HCT116 (cell line): ENCODE measurements around the gene APBA1. TPM values are rescaled to one million over a fixed set of nuclear protein-coding genes. Genes with fewer than 3 reads are reported as not detected.

Experiments
- ATAC-seq: fragments of 200-7000 bp; cut with Tn5 transposase; 2 replicates; pipeline ENCODE4 v1.9.1; 2020; ENCODE audit warnings: mild to moderate bottlenecking, moderate library complexity
- BruUV-seq: library from RNA; stranded (reverse); fragments of 400-500 nt; replicated peaks from 2 replicates; lab custom pipeline; 2021; lab: Mats Ljungman, UMichigan
- CTCF ChIA-PET: fragments of 300-600 bp; sonication (Branson Sonifier 250); formaldehyde crosslinking; loops from one replicate; lab custom pipeline; 2021; ENCODE audit warnings: antibody characterized with exemption; lab: Charles Lee
- POLR2A ChIA-PET: fragments of 300-600, 350-600 bp; sonication (Branson Sonifier 250); formaldehyde crosslinking; loops from one replicate; lab custom pipeline; 2021; ENCODE audit warnings: antibody characterized with exemption; lab: Charles Lee
- RAD21 ChIA-PET, 2 experiments: fragments of 300-600 bp; sonication (Branson Sonifier 250); formaldehyde crosslinking; loops; one replicate each; lab custom pipeline; 2023; ENCODE audit warnings: low total read pairs in 2 of 2; ENCODE audit not compliant: uncharacterized antibody in 2 of 2, unreplicated experiment in 2 of 2, low non-redundant PET in 1 of 2; lab: Charles Lee
- DNase-seq: peaks from one replicate; pipeline ENCODE4 v3.0.0-alpha.2; 2010; ENCODE audit warnings: low read depth, low spot score
- H2AFZ ChIP-seq: fragments of 200-600 bp; shearing (Covaris generic), sonication (generic); 2 replicates; pipeline ENCODE4 v1.6.1; 2017; ENCODE audit warnings: low read depth, mixed run types, mixed read lengths, antibody characterized with exemption, low read length; ENCODE audit not compliant: poor library complexity, severe bottlenecking
- H3K27ac ChIP-seq: 2 replicates; pipeline ENCODE4 v1.5.1; 2012; ENCODE audit warnings: low read depth, low read length
- H3K27me3 ChIP-seq: fragments of 200-600 bp; sonication (generic); 2 replicates; pipeline ENCODE4 v1.6.1; 2016; ENCODE audit warnings: mixed run types, low read length, mixed read lengths; ENCODE audit not compliant: insufficient read depth
- H3K36me3 ChIP-seq, 2 experiments: fragments of 200-500 bp in 1 of 2; fragments of 200-600 bp in 1 of 2; sonication (Bioruptor generic) in 1 of 2; sonication (generic) in 1 of 2; 2 replicates each; pipeline versions ENCODE4 v1.5.1 to v1.6.1; 2014 to 2016; ENCODE audit warnings: low read length in 2 of 2, inconsistent platforms in 1 of 2, mixed read lengths in 1 of 2, mixed run types in 1 of 2; ENCODE audit not compliant: insufficient read depth in 2 of 2, control insufficient read depth in 1 of 2
- H3K4me1 ChIP-seq, 2 experiments: fragments of 200-600 bp in 1 of 2; sonication (generic) in 1 of 2; 2 replicates each; pipeline versions ENCODE4 v1.5.1 to v1.6.1; 2012 to 2017; ENCODE audit warnings: low read length in 2 of 2, inconsistent platforms in 1 of 2, mild to moderate bottlenecking in 1 of 2, mixed read lengths in 1 of 2, mixed run types in 1 of 2, moderate library complexity in 1 of 2; ENCODE audit not compliant: insufficient read depth in 2 of 2, control insufficient read depth in 1 of 2
- H3K4me2 ChIP-seq: fragments of 200-600 bp; sonication (generic); 2 replicates; pipeline ENCODE4 v1.6.1; 2017; ENCODE audit warnings: mixed run types, low read length, mixed read lengths
- H3K4me3 ChIP-seq, 2 experiments: fragments of 200-600 bp in 1 of 2; sonication (generic) in 1 of 2; replicated peaks in 1 of 2; 2 replicates each; pipeline ENCODE4 v1.5.1; 2011 to 2016; ENCODE audit warnings: low read length in 2 of 2, control low read depth in 1 of 2, low read depth in 1 of 2, mild to moderate bottlenecking in 1 of 2, mixed read lengths in 1 of 2, mixed run types in 1 of 2
- H3K79me2 ChIP-seq: fragments of 200-600 bp; sonication (generic); 2 replicates; pipeline ENCODE4 v1.6.1; 2017; ENCODE audit warnings: mild to moderate bottlenecking, mixed run types, low read length, moderate library complexity, mixed read lengths; ENCODE audit not compliant: insufficient read depth
- H3K9ac ChIP-seq: fragments of 200-600 bp; sonication (generic); 2 replicates; pipeline ENCODE4 v1.6.1; 2016; ENCODE audit warnings: low read length, mixed read lengths
- H3K9me2 ChIP-seq: fragments of 200-600 bp; sonication (generic), shearing (Covaris generic); 2 replicates; pipeline ENCODE4 v1.6.1; 2017; ENCODE audit warnings: mixed run types, mild to moderate bottlenecking, moderate library complexity; ENCODE audit not compliant: insufficient read depth
- H3K9me3 ChIP-seq, 2 experiments: fragments of 200-500 bp in 1 of 2; fragments of 200-600 bp in 1 of 2; sonication (Bioruptor generic) in 1 of 2; sonication (generic) in 1 of 2; 2 replicates each; pipeline ENCODE4 v1.6.1; 2014 to 2017; ENCODE audit warnings: low read length in 2 of 2, mixed read lengths in 2 of 2, inconsistent platforms in 1 of 2, low read depth in 1 of 2, mild to moderate bottlenecking in 1 of 2, mixed run types in 1 of 2, moderate library complexity in 1 of 2; ENCODE audit not compliant: control insufficient read depth in 1 of 2, insufficient read depth in 1 of 2
- H4K20me1 ChIP-seq: fragments of 200-600 bp; sonication (generic), shearing (Covaris generic); 2 replicates; pipeline ENCODE4 v1.6.1; 2017; ENCODE audit warnings: mixed run types, mild to moderate bottlenecking, moderate library complexity; ENCODE audit not compliant: insufficient read depth
- CBX3 ChIP-seq: IDR thresholded peaks from 2 replicates; pipeline ENCODE4 v1.6.1; 2012; ENCODE audit warnings: low read depth
- CEBPB ChIP-seq: IDR thresholded peaks from 2 replicates; pipeline ENCODE4 v1.6.1; 2012; ENCODE audit warnings: low read depth
- FOSL1 ChIP-seq: IDR thresholded peaks from 2 replicates; pipeline ENCODE4 v1.6.1; 2012; ENCODE audit warnings: low read depth
- JUND ChIP-seq: IDR thresholded peaks from 2 replicates; pipeline ENCODE4 v1.6.1; 2012
- RAD21 ChIP-seq: IDR thresholded peaks from 2 replicates; pipeline ENCODE4 v1.6.1; 2012; ENCODE audit warnings: low read depth, mild to moderate bottlenecking
- SIN3A ChIP-seq: IDR thresholded peaks from 2 replicates; pipeline ENCODE4 v1.6.1; 2012; ENCODE audit warnings: low read depth
- SP1 ChIP-seq: IDR thresholded peaks from 2 replicates; pipeline ENCODE4 v1.6.1; 2012; ENCODE audit warnings: low read depth
- TCF7L2 ChIP-seq: IDR thresholded peaks from 2 replicates; pipeline ENCODE4 v1.7.0; 2011; ENCODE audit warnings: borderline replicate concordance, inconsistent platforms; ENCODE audit not compliant: insufficient read depth, insufficient read length; ENCODE audit errors: extremely low read depth
- ZNF274 ChIP-seq: fragments of 200-500 bp; sonication (Bioruptor generic); IDR thresholded peaks from 2 replicates; pipeline ENCODE4 v1.6.1; 2014; ENCODE audit warnings: mild to moderate bottlenecking, low read depth, low read length, inconsistent platforms
- intact Hi-C: fragments of 100-400 bp; cut with micrococcal nuclease; formaldehyde crosslinking; loops from 2 replicates; pipeline ENCODE4 v1.10.0; 2022
- total RNA-seq: library from RNA; stranded (reverse); gene quantifications from one replicate; pipeline ENCODE4 v1.2.1, GENCODE V29; 2021; ENCODE audit not compliant: unreplicated experiment
- TF ChIP-seq, protein P1 (sequence below): IDR thresholded peaks from 2 replicates; pipeline ENCODE4 v1.6.1; 2012
- TF ChIP-seq, protein P2 (sequence below): IDR thresholded peaks from 2 replicates; pipeline ENCODE4 v1.6.1; 2011; ENCODE audit warnings: mild to moderate bottlenecking, low read length, moderate library complexity; ENCODE audit not compliant: insufficient replicate concordance; ENCODE audit errors: extremely low read depth
- TF ChIP-seq, protein P3 (sequence below): IDR thresholded peaks from 2 replicates; pipeline ENCODE4 v1.6.1; 2012; ENCODE audit warnings: low read depth

APBA1 gene
- total RNA-seq, 1 experiment from 2014 or later = 0.20 TPM

DNA sequence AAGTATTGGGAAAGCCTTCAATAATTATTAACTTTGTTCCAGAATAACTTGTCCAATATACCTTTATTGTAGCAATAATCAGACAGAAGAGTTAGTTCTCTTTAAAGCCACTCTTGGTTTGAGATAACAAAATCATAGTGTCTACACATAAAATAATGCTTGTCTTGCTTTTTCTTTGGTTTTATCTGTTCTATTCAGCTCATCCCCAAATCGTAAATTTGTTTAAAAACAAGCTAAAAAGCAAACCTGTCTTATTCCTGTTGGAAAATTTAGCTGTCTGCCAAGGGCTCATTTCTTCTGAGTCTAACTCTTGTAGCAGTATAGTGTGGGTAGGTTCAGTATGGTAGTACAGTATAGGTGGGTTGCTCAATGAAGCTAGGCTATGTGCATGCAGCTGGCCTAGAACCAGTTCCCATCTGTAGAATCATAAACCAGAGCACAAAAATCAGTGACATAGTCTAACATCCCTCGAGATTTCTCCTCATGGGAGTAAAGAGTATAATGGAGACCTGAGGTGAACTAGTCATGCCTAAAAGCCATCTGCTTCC lies 17.9 kb upstream of the APBA1 start:
- TF ChIP-seq CEBPB = no peak
- H3K9me2 ChIP-seq = no peaks in the 10 kb centered on the region
- ChIA-PET POLR2A (no interaction called here), CTCF (interaction anchor here (1.4 kb wide), 1 partner anchor 17 kb away, joined by 3 read pairs; no protein-coding TSS in a partner anchor), RAD21 (no interaction called here)
- no TSS peak for BruUV-seq
- H3K27ac ChIP-seq = no peak overlapping the region
- H3K9ac ChIP-seq = no peak overlapping the region
- no peak overlapping the region for H3K4me2 ChIP-seq
- H4K20me1 ChIP-seq = no peaks in the 10 kb centered on the region
- no peak overlapping the region for H2AFZ ChIP-seq
- ATAC-seq (no peak), DNase-seq (no peak)
- no peaks in the 10 kb centered on the region for H3K27me3 ChIP-seq
- no peaks in the 10 kb centered on the region for H3K36me3 ChIP-seq
- no peaks in the 10 kb centered on the region for H3K79me2 ChIP-seq
- no peaks in the 10 kb centered on the region for H3K4me1 ChIP-seq
- intact Hi-C loops = loop anchor here (5.0 kb wide), 1 partner anchor 37 kb away; no protein-coding TSS in a partner anchor
- no peaks in the 10 kb centered on the region for H3K9me3 ChIP-seq
- H3K4me3 ChIP-seq = no peak overlapping the region

DNA sequence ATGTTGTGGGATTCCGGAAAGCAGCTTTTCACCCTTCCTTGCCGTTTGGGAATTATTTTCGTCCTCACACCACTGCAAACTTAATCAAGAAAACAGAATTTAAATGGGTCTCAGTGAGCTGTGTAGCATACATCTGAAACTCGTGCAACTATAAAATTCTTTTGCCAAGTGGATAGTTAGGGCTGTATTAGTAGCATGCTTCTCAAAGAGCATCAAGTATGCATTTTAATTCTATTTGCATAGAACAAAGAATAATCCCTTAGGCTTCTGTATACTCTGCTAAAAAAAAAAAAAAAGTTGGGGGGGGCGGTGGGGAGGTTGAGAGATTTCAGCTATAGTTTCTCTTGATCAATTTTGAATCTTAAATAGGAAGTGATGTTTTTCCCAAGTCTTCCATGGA lies 11.8 kb upstream of the APBA1 start:
- Histone ChIP-seq H3K27ac (no peak overlapping the region), H3K36me3 (no peaks in the 10 kb centered on the region), H3K9me3 (no peaks in the 10 kb centered on the region), H3K9me2 (no peaks in the 10 kb centered on the region), H3K4me1 (no peaks in the 10 kb centered on the region), H3K9ac (no peak overlapping the region), H3K79me2 (no peaks in the 10 kb centered on the region), H3K4me3 (no peak overlapping the region), H3K4me2 (no peak overlapping the region), H3K27me3 (no peaks in the 10 kb centered on the region), H4K20me1 (no peaks in the 10 kb centered on the region), H2AFZ (no peak overlapping the region)
- TF ChIP-seq ZNF274 (no peak), CEBPB (no peak), FOSL1 (no peak), JUND (no peak), SIN3A (no peak), CBX3 (no peak), RAD21 (no peak), TCF7L2 (no peak), SP1 (no peak)
- TF ChIP-seq, protein P1, sequence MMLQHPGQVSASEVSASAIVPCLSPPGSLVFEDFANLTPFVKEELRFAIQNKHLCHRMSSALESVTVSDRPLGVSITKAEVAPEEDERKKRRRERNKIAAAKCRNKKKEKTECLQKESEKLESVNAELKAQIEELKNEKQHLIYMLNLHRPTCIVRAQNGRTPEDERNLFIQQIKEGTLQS = no peak
- TF ChIP-seq, protein P2, sequence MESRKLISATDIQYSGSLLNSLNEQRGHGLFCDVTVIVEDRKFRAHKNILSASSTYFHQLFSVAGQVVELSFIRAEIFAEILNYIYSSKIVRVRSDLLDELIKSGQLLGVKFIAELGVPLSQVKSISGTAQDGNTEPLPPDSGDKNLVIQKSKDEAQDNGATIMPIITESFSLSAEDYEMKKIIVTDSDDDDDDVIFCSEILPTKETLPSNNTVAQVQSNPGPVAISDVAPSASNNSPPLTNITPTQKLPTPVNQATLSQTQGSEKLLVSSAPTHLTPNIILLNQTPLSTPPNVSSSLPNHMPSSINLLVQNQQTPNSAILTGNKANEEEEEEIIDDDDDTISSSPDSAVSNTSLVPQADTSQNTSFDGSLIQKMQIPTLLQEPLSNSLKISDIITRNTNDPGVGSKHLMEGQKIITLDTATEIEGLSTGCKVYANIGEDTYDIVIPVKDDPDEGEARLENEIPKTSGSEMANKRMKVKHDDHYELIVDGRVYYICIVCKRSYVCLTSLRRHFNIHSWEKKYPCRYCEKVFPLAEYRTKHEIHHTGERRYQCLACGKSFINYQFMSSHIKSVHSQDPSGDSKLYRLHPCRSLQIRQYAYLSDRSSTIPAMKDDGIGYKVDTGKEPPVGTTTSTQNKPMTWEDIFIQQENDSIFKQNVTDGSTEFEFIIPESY = no peak
- TF ChIP-seq, protein P3, sequence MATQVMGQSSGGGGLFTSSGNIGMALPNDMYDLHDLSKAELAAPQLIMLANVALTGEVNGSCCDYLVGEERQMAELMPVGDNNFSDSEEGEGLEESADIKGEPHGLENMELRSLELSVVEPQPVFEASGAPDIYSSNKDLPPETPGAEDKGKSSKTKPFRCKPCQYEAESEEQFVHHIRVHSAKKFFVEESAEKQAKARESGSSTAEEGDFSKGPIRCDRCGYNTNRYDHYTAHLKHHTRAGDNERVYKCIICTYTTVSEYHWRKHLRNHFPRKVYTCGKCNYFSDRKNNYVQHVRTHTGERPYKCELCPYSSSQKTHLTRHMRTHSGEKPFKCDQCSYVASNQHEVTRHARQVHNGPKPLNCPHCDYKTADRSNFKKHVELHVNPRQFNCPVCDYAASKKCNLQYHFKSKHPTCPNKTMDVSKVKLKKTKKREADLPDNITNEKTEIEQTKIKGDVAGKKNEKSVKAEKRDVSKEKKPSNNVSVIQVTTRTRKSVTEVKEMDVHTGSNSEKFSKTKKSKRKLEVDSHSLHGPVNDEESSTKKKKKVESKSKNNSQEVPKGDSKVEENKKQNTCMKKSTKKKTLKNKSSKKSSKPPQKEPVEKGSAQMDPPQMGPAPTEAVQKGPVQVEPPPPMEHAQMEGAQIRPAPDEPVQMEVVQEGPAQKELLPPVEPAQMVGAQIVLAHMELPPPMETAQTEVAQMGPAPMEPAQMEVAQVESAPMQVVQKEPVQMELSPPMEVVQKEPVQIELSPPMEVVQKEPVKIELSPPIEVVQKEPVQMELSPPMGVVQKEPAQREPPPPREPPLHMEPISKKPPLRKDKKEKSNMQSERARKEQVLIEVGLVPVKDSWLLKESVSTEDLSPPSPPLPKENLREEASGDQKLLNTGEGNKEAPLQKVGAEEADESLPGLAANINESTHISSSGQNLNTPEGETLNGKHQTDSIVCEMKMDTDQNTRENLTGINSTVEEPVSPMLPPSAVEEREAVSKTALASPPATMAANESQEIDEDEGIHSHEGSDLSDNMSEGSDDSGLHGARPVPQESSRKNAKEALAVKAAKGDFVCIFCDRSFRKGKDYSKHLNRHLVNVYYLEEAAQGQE = no peak
- ATAC-seq = no peak
- POLR2A ChIA-PET = no interaction called here
- DNase-seq = no peak
- RAD21 ChIA-PET = no interaction called here
- BruUV-seq = no TSS peak
- intact Hi-C loops = no loop called here
- CTCF ChIA-PET = no interaction called here
